Ammon's horn (tissue), 1 donor: ENCODE results near the gene TRIB2.
A peak's percentile ranks its signal among the peaks of the same experiment; 100 is the strongest.

Source experiments
- DNase-seq: peaks from one replicate; pipeline ENCODE4 v3.0.0-alpha.2; 2016; ENCODE audit warnings: low spot score

TRIB2 gene

GRCh38 chr2:12700989-12701388 lies 15.7 kb upstream of the TRIB2 start:
- no peak for DNase-seq

- DNase-seq, result no peak
Observed at GRCh38 chr2:12701786-12702167, 15.0 kb upstream of the TRIB2 start.

DNA sequence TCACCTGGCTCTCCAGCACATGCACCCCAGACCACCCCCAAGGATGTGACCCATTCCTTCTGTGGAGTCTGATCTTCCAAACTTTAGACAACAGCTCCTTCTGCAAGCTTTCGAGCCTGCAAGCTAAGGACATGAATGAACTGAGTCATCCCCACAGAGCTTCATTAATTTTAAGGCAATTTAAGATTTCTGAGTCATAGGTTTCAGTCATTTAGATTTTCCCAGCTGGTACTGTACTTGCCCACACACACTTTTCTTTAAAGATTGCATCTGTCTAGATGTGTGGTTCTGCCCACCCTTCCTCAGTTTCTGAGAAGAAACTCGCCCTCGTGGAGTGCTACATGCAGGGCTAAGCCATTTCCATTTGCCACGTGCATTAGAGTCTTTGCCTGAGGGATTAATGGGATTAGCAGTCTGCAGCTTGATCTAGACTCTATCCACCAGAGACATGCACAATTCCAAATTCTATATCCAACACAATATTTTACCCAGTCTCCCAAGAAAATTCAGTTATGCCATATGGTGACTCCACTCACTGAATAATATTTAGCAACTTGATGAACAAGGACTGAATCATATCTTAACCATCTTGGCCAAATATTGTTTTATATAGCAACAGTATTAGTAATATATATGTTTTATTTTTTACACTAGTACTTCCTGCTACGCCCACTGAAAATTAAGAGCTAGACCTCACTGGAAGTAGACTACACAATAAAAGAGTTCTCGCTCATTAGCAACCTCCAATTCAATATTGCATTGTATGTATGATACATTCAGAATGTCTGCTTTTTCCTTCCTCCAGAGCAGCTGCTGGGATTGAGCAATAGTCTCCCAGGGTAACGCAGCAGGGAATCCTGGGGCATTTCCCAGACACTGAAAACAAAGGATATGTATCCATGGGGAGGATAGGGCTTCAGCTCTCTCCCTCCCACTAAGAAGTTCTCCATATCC lies 14.3 kb upstream of the TRIB2 start:
- peak; percentile 70 for DNase-seq

DNA sequence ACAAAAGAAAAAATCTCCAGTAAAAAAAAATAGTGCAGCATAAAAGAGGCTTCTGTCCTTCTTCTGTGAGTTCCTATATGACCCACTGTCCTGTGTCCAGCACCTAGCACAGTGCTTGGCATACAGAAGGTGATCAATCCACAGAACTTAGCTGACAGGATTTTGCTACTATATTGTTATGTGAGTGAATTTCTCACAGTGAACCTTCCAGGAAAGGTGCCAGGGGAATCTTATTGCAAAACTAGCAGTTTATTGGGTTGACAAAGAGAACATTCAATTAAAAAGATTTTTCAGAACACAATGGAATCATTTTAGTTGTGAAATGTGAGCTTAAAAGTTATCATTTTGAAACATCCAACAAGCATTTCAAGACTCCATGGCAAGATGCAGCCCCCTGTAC lies 12.4 kb upstream of the TRIB2 start:
- DNase-seq, result no peak

DNA sequence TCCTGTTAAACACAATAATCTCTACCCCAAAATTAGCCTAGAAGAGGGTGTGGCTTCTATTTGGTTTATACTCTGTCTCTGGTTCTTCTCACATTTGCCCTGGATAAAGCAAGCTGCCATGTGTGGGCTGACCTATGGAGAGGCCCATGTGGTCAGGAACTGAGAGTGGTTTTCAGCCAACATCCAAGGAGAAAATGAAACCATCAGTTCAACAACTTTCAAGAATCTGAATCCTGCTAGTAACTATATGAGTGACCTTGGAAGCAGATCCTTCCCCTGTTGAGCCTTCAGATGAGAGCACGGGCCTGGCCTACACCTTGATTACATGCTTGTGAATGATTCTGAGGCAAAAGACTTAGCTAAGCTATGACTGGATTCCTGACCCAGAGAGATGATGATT lies 11.5 kb upstream of the TRIB2 start:
- no peak for DNase-seq

GRCh38 chr2:12705742-12706141 lies 11.0 kb upstream of the TRIB2 start:
- no peak for DNase-seq

DNA sequence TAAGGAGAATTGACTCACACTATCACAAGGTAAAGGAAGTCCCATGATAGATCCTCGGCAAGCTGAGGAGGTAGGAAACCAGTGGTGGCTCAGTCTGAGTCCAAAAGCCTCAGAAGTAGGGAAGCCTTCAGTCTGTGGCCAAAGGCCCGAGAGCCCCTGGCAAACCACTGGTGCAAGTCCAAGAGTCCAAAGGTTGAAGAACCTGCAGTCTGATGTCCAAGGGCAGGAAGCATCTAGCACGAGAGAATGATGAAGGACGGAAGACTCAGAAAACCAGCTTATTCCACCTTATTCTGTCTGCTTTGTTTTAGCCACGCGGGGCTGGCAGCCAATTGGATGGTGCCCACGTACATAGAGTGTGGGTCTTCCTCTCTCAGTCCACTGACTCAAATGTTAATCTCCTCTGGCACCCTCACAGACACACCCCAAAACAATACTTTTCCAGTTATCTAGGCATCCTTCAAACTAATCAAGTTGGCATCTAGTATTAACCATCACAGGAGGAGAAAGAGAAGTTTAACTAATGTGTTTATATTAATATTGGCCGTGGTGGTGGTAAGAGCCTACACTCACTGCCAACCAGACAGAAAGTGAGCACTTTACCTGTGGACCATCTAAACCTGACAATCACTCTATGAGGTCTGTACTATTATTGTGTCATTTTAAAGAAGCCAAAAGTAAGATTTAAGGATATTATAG lies 8.1 kb upstream of the TRIB2 start:
- no peak for DNase-seq

GRCh38 chr2:12709207-12709522 lies 7.6 kb upstream of the TRIB2 start:
- no peak for DNase-seq

DNA sequence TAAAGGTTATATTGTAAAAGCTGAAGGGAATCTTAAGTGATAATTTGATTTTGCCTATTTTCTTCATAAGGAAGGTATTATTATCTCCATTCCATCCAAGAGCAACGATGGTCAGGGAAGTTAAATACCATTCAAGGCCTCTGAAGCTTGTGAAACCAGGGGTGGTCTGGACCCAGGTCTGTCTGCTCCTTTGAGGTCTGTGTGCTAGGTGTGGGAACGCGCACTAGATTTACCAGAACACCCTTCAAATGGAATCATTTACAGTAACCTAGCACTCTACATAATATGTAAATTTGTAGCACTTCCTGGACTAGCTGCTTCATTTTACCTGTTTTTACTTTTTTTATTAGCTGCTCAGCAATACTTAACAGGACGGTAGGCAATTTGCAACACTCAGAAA lies 6.4 kb upstream of the TRIB2 start:
- DNase-seq, result no peak

DNA sequence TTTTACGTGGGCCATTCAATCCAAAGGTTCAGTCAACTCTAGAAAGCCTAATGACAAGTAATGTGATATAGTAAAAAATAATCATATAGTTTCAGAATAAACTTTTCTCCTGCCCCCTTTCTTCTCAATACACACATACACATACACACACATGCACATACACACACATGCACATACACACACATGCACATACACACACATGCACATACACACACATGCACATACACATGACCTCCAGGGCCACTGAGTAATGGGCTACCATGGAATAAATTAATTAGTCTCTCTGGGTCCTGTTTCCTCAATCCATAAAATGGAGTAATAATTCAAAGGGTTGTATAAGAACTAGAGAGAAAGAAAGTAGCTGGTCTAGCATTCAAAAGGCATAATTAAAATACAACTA lies 5.4 kb upstream of the TRIB2 start:
- no peak for DNase-seq

GRCh38 chr2:12712881-12713280 lies 3.9 kb upstream of the TRIB2 start:
- no peak for DNase-seq

GRCh38 chr2:12714391-12715221 lies 2.1 kb upstream of the TRIB2 start:
- no peak for DNase-seq

- DNase-seq, result no peak
Observed at GRCh38 chr2:12715258-12716031, 1.3 kb upstream of the TRIB2 start.

DNA sequence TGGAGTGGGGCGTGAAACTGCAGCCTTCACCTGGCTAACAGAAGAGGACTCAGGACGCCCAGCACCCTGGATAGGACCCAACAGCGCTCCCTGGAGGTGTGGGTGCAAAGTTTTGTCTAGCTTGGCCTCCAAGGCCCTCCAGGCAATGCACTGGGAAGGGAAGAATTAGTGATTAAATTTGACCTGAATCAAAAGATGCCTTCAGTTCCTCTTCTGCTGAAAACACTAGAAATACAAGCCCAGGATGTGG lies 779 bp upstream of the TRIB2 start:
- peak; percentile 77 for DNase-seq

- peak; percentile 51 for DNase-seq
Observed at GRCh38 chr2:12717191-12718014, 667 bp downstream of the TRIB2 start.

- no peak for DNase-seq
Observed at GRCh38 chr2:12718015-12718671, 1.4 kb downstream of the TRIB2 start.

GRCh38 chr2:12718711-12719399 lies 2.1 kb downstream of the TRIB2 start:
- DNase-seq, result no peak

DNA sequence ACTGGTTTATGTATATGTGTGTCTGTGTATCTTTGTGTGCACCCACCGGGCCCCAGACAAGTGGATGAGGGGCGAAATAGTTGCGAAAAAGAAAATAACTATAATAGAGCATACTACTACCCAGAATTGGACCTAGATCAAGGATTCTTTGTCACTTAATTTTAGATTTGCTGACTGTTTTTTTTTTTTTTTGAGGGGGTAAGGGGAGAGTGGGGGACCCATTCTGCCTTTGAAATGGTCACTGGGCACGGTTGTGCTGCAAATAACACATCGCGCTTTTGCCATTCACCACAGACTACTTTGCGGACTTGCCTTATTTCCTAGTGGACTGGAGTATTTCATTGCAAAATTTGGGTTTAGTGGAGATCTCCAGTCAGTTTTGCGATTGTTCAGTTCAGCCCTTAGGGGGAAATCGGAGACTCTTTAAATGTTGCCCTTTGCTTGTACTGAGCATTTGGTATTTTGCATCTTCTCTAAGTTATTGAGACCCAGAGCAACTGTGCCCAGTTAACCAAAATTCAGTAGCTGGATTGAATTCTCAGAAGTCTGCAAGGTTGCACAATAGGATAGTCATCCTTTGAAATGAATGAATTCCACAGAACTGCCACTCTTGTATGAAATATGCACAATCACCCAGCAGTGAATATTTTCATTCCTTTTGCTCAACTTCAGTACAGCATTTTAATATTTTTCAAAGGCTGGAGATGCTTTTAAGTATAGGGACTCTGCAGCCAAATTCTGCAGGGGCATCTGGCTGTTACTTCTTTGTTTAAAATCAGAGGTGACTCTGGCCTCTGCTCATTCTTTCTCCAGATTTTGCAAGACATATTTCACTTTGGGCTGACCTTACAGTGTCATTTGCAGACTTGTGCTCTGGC lies 2.9 kb downstream of the TRIB2 start:
- no peak for DNase-seq

GRCh38 chr2:12720278-12720620 lies 3.5 kb downstream of the TRIB2 start:
- no peak for DNase-seq
